Left kidney (tissue), 2 donors: Measurements from ENCODE around the gene CHRNA4. TPM values are rescaled to one million over a fixed set of nuclear protein-coding genes. Genes with fewer than 3 reads are reported as not detected.

Experiments
- DNase-seq: peaks from one replicate; pipeline ENCODE4 v3.0.0-alpha.2; 2013
- polyA plus RNA-seq: library from polyadenylated mRNA; unstranded; fragments of 120-200 nt; gene quantifications from one replicate; pipeline ENCODE4 v1.2.1, GENCODE V29; 2013; ENCODE audit not compliant: insufficient read length

CHRNA4 gene
- polyA plus RNA-seq, 1 donor, result 13.3 TPM

GRCh38 chr20:63320616-63321147 is 40.5 kb downstream of the CHRNA4 start:
- DNase-seq, result no peak

GRCh38 chr20:63320041-63320511 is 41.1 kb downstream of the CHRNA4 start:
- no peak for DNase-seq

GRCh38 chr20:63319164-63320040 is 41.7 kb downstream of the CHRNA4 start:
- no peak for DNase-seq

- DNase-seq, result no peak
Measured at GRCh38 chr20:63318391-63319163, 42.6 kb downstream of the CHRNA4 start.

- DNase-seq, result no peak
Measured at GRCh38 chr20:63317601-63318291, 43.4 kb downstream of the CHRNA4 start.

- no peak for DNase-seq
Measured at GRCh38 chr20:63317061-63317460, 44.1 kb downstream of the CHRNA4 start.

GRCh38 chr20:63316502-63316921 is 44.6 kb downstream of the CHRNA4 start:
- DNase-seq, result no peak

- DNase-seq, result no peak
Measured at GRCh38 chr20:63315731-63316491, 45.2 kb downstream of the CHRNA4 start.

GRCh38 chr20:63315240-63315689 is 45.9 kb downstream of the CHRNA4 start:
- DNase-seq, result no peak

- no peak for DNase-seq
Measured at GRCh38 chr20:63314566-63315239, 46.4 kb downstream of the CHRNA4 start.

GRCh38 chr20:63314015-63314471 is 47.1 kb downstream of the CHRNA4 start:
- DNase-seq, result no peak

- no peak for DNase-seq
Measured at GRCh38 chr20:63313349-63314014, 47.7 kb downstream of the CHRNA4 start.

GRCh38 chr20:63312690-63313348 is 48.3 kb downstream of the CHRNA4 start:
- peak; percentile 63 for DNase-seq

- no peak for DNase-seq
Measured at GRCh38 chr20:63312273-63312672, 48.9 kb downstream of the CHRNA4 start.

GRCh38 chr20:63311833-63312243 is 49.3 kb downstream of the CHRNA4 start:
- no peak for DNase-seq

GRCh38 chr20:63311186-63311832 is 49.8 kb downstream of the CHRNA4 start:
- no peak for DNase-seq

GRCh38 chr20:63310265-63310991 is 50.7 kb downstream of the CHRNA4 start:
- no peak for DNase-seq
